Stomach smooth muscle (tissue), 2 donors: ENCODE results near the gene MRPL45.
A peak's percentile ranks its signal among the peaks of the same experiment; 100 is the strongest.
"Not testable (repeated sequence)": the region's sequence is repeated elsewhere in the genome, so short reads cannot be mapped to it uniquely, and the experiment has no call there.

Source experiments
- H3K27ac ChIP-seq: one replicate; pipeline ENCODE4 v1.7.0; 2013; ENCODE audit warnings: mild to moderate bottlenecking, low read length, inconsistent platforms
- H3K27me3 ChIP-seq, 2 donors: one replicate each; pipeline ENCODE4 v1.7.0; 2013; ENCODE audit warnings: low read length in 2 of 2; ENCODE audit not compliant: insufficient read depth in 2 of 2, control insufficient read depth in 1 of 2
- H3K36me3 ChIP-seq, 2 donors: one replicate each; pipeline ENCODE4 v1.7.0; 2013; ENCODE audit warnings: low read length in 2 of 2; ENCODE audit not compliant: control insufficient read depth in 2 of 2, insufficient read depth in 2 of 2
- H3K4me1 ChIP-seq: one replicate; pipeline ENCODE4 v1.7.0; 2013; ENCODE audit warnings: low read length; ENCODE audit not compliant: control insufficient read depth, insufficient read depth
- H3K4me3 ChIP-seq, 2 donors: one replicate each; pipeline ENCODE4 v1.7.0; 2013; ENCODE audit warnings: low read length in 2 of 2
- H3K9ac ChIP-seq, 2 donors: one replicate each; pipeline ENCODE4 v1.7.0; 2013; ENCODE audit warnings: low read length in 2 of 2, mild to moderate bottlenecking in 1 of 2
- H3K9me3 ChIP-seq, 2 donors: one replicate each; pipeline ENCODE4 v1.7.0; 2013; ENCODE audit warnings: low read length in 2 of 2; ENCODE audit not compliant: control insufficient read depth in 2 of 2
- donor health status: healthy.
- donor health status: Pancreatic carcinoma.

The MRPL45 gene

GRCh38 chr17:38288217-38288827, 8.6 kb upstream of the MRPL45 start:
- H3K36me3 ChIP-seq, H3K4me1 ChIP-seq, H3K4me3 ChIP-seq, H3K9ac ChIP-seq, H3K27me3 ChIP-seq, H3K27ac ChIP-seq, H3K9me3 ChIP-seq: not testable (repeated sequence)

DNA sequence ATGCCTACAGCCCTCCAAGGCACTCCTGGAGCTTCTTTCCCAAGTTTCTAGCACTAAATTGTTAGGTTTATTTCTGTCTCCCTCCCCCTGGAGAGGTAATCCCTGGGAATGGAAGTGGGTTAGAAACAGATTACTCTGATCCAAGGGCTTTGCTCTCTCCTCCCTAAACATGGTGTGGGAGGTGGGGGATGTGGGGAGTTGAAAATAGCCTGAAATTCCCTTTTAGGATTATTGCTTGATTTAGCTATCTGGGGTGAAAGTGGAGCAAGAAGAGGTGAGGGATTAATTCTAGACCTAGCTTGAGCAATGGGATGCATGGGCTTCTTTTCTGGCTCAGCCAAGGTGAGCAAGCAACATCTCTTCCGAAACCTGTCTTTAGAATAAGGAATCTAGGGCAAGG, 7.2 kb upstream of the MRPL45 start:
- H3K9me3 ChIP-seq, H3K9ac ChIP-seq, H3K4me3 ChIP-seq, H3K27me3 ChIP-seq, H3K36me3 ChIP-seq, H3K4me1 ChIP-seq, H3K27ac ChIP-seq: not testable (repeated sequence)

DNA sequence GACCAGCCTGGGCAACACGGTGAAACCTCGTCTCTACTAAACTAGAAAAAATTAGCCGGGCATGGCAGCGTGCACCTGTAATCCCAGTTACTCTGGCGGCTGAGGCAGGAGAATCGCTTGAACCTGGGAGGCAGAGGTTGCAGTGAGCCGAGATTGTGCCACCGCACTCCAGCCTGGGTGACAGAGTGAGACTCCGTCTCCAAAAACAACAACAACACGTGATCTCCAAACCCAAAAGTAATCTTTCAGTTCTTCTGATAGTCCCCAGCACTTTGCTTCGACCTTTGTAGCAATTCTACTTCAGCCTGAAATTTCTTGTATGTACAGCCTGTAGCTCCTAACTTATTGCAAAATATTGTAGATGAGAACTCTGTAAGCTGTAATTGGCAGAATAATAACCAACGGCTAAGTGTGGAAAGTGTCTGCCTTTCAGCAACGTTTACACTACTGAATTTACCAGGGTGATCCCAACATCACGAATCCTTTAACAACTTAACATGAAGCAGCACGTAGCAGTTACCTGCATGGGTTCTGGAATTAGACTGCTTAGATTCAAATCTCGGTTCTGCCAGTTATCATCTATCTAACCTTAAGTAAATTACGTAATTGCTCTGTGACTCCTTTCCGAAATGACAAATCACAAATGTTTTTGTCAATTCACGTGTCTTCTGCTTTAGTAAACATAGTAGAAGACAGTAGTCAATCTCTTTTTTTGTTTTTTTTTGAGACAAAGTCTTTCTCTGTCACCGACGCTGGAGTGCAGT, 1.2 kb upstream of the MRPL45 start:
- not testable (repeated sequence) for H3K27me3 ChIP-seq, H3K9ac ChIP-seq, H3K36me3 ChIP-seq, H3K9me3 ChIP-seq, H3K4me1 ChIP-seq, H3K4me3 ChIP-seq
- peak overlapping the region; percentile 11 for H3K27ac ChIP-seq

DNA sequence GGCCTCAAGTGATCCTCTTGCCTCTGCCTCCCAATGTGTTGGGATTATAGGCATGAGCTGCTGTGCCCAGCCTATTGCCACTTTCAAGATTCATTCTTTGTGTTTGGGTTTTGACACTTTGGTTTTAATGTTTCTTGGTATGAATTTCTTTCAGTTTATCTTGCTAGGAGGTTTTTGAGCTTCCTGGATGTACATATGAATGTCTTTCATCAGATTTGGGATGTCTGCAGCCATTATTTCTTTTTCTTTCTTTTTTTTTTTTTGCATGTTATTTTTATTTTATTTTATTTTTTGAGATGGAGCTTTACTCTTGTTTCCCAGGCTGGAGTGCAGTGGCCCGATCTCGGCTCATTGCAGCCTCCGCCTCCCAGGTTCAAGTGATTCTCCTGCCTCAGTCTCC, 18.5 kb downstream of the MRPL45 start:
- H3K4me3 ChIP-seq: no peak overlapping the region
- no peaks in the 10 kb centered on the region for H3K27me3 ChIP-seq
- no peak overlapping the region for H3K27ac ChIP-seq
- H3K36me3 ChIP-seq: peaks cover 8 to 9% of the 10 kb centered on the region in 2 donors
- no peaks in the 10 kb centered on the region for H3K9me3 ChIP-seq
- no peak overlapping the region for H3K9ac ChIP-seq
- no peaks in the 10 kb centered on the region for H3K4me1 ChIP-seq

DNA sequence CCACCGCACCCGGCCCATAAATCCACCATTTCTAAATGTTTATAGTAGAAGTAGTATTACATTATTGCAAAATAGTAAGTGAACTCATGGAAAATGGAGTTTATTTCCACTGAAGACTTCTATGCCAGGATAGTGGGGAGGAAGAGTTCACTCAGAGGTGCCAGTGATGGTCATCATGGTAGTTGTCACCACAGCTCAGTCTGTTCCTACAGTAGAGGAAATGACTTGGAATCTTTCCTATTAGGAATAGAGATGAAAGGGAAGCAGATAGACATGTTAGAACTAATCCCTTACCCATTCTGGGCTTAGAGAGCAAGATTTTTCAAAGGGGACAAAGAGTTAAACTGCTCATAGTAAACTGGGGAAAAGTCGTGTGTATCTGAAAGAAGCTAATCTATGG, 20.1 kb downstream of the MRPL45 start:
- H3K9me3 ChIP-seq: no peaks in the 10 kb centered on the region
- no peak overlapping the region for H3K9ac ChIP-seq
- H3K36me3 ChIP-seq: peaks cover 14 to 16% of the 10 kb centered on the region in 2 donors
- H3K4me3 ChIP-seq: no peak overlapping the region
- H3K27ac ChIP-seq: no peak overlapping the region
- no peaks in the 10 kb centered on the region for H3K27me3 ChIP-seq
- no peaks in the 10 kb centered on the region for H3K4me1 ChIP-seq

DNA sequence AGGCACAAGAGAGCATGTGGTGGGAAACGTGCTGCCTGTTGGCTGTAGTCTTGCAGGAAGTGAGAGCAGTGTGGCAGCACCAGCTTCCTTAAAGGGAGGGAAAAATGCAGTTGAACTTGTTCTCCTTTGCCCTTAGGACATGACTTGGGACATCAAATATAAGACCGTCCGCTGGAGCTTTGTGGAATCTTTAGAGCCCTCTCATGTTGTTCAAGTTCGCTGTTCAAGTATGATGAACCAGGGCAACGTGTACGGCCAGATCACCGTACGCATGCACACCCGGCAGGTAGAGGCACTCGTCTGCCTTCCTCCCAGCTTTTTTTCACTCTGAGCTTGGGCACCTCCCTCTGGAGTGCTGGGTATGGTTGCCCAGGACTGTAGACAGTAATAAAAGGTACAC, 23.5 kb downstream of the MRPL45 start:
- no peaks in the 10 kb centered on the region for H3K4me1 ChIP-seq
- H3K36me3 ChIP-seq: peaks cover 21% of the 10 kb centered on the region in 2 donors
- H3K9ac ChIP-seq: no peak overlapping the region
- H3K9me3 ChIP-seq: no peaks in the 10 kb centered on the region
- no peaks in the 10 kb centered on the region for H3K27me3 ChIP-seq
- no peak overlapping the region for H3K4me3 ChIP-seq
- no peak overlapping the region for H3K27ac ChIP-seq

DNA sequence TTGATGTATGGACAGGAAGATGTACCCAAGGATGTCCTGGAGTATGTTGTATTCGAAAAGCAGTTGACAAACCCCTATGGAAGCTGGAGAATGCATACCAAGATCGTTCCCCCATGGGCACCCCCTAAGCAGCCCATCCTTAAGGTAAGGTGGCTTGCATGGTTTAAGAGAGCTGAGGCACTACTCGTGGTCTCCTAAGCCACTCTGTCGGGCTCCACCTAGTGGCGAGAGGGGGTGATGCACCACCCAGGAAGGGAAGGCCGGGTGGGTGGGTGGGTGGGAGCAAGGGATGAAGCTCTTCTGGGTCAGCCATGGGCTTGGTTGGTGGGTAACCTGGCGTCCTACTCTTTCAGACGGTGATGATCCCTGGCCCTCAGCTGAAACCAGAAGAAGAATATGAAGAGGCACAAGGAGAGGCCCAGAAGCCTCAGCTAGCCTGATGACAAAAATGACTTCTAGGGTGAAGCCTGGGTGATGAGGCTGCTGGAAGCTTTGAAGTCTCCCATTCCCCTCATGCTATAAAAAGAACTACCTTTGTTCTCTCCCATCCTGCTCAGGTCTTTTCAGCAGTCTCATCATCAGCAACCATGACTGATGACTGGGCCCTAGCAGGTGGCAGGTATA, 25.3 kb downstream of the MRPL45 start:
- H3K9me3 ChIP-seq: no peaks in the 10 kb centered on the region
- peaks cover 21% of the 10 kb centered on the region in 2 donors for H3K36me3 ChIP-seq
- H3K4me1 ChIP-seq: no peaks in the 10 kb centered on the region
- H3K4me3 ChIP-seq: no peak overlapping the region
- H3K27me3 ChIP-seq: no peaks in the 10 kb centered on the region
- no peak overlapping the region for H3K9ac ChIP-seq
- no peak overlapping the region for H3K27ac ChIP-seq

DNA sequence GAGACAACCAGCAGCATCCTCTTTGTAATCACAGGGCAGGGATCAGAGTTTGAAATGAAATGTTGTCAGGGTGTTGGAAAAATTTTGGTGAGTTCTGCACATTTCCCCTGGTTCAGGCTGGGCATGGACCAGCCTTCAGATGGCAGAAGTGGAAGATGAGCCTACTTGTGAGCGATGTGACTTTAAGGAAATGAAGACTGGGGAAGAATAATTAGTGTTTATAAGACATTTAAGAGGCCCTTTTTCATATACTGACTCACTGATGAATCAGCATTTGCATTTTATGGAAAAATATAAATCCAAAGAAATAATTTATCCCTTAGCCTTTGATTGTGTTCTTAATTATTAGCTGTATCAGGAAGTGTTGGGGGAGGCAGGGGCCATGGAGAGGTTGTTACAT, 25.9 kb downstream of the MRPL45 start:
- H3K27ac ChIP-seq: no peak overlapping the region
- H3K27me3 ChIP-seq: no peaks in the 10 kb centered on the region
- H3K9me3 ChIP-seq: no peaks in the 10 kb centered on the region
- H3K4me3 ChIP-seq: no peak overlapping the region
- H3K9ac ChIP-seq: no peak overlapping the region
- H3K4me1 ChIP-seq: no peaks in the 10 kb centered on the region
- peaks cover 21% of the 10 kb centered on the region in 2 donors for H3K36me3 ChIP-seq

DNA sequence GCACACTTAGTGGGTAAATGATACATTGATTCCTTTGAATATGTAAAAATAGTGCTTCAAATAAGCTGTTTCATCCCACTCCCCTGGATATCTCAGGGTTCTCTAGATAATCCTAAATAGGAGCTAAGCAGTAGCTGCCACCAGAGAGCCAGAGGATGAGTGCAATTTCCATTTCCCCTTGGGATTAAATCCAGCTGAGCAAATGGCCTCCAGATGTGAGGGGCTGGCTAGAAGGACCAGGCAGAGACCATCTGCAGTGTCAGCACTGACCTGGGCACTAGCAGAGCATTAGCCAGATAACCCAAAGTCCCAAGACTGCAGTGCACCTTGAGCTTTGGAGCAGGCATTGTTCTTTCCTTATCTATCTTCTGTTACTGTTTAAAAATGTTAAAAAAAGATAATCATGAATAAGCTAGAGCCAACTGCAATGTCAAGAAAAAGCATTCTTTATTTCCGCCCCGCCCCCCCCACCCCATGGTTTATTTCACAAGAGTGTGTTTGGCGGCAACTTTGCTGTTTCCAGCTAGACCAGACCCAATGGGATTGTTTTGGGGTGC, 27.3 kb downstream of the MRPL45 start:
- Histone ChIP-seq H3K9me3 (no peaks in the 10 kb centered on the region), H3K4me1 (no peaks in the 10 kb centered on the region), H3K4me3 (no peak overlapping the region), H3K27me3 (peaks cover 0 to 2% of the 10 kb centered on the region in 2 donors), H3K27ac (no peak overlapping the region), H3K9ac (no peak overlapping the region), H3K36me3 (peaks cover 20% of the 10 kb centered on the region in 2 donors)

DNA sequence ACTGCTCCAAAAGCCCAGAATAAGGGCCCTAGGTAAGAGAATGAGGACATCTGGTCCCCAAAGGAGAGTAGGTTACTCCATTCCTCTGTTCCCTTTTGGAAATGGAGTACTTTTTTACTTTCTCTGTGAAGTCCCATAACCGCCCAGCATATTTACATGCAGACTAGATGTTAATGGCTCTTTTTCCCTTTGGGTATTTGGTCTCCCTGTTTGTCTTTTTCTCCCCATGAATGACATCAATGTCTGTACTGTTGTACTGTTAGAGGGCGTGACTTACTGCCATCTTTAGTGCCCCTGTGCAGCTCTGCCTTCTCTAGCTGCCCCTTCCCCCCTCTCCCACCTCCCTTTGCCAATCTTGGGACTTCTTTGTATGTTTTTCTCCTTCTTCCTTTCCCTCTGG, 27.8 kb downstream of the MRPL45 start:
- no peak overlapping the region for H3K4me3 ChIP-seq
- no peak overlapping the region for H3K9ac ChIP-seq
- peaks cover 17% of the 10 kb centered on the region in 2 donors for H3K36me3 ChIP-seq
- no peaks in the 10 kb centered on the region for H3K4me1 ChIP-seq
- H3K27ac ChIP-seq: no peak overlapping the region
- peaks cover 0 to 4% of the 10 kb centered on the region in 2 donors for H3K27me3 ChIP-seq
- no peaks in the 10 kb centered on the region for H3K9me3 ChIP-seq
